ENCODE measurements around the gene TMEM191C.
"Not testable (repeated sequence)": the region's sequence is repeated elsewhere in the genome, so short reads cannot be mapped to it uniquely, and the experiment has no call there.

Gene TMEM191C

GRCh38 chr22:21484039-21484438 lies 16.9 kb downstream of the TMEM191C start:
- DNase-seq (ENCODE audit: extremely low read depth, low read depth), result not testable (repeated sequence)

GRCh38 chr22:21487723-21488122 lies 20.5 kb downstream of the TMEM191C start:
- H3K4me3 ChIP-seq (replicated peaks; ENCODE audit: low read depth, low read length); DNase-seq (ENCODE audit: extremely low read depth, low read depth): not testable (repeated sequence)

More at GRCh38 chr22:21484039-21484438, 16.9 kb downstream of the TMEM191C start:
- H3K4me3 ChIP-seq (replicated peaks; ENCODE audit: low read depth, low read length), result not testable (repeated sequence)

GRCh38 chr22:21489149-21489680 lies 22.0 kb downstream of the TMEM191C start:
- DNase-seq (ENCODE audit: extremely low read depth, low read depth); H3K4me3 ChIP-seq (replicated peaks; ENCODE audit: low read depth, low read length): not testable (repeated sequence)

- DNase-seq (ENCODE audit: extremely low read depth, low read depth); H3K4me3 ChIP-seq (replicated peaks; ENCODE audit: low read depth, low read length): not testable (repeated sequence)
These were observed 23.4 kb downstream of the TMEM191C start for GRCh38 chr22:21490556-21490955.

- DNase-seq (ENCODE audit: extremely low read depth, low read depth); H3K4me3 ChIP-seq (replicated peaks; ENCODE audit: low read depth, low read length): not testable (repeated sequence)
These were observed 25.1 kb downstream of the TMEM191C start for GRCh38 chr22:21492271-21492670.

- DNase-seq (ENCODE audit: extremely low read depth, low read depth); H3K4me3 ChIP-seq (replicated peaks; ENCODE audit: low read depth, low read length): not testable (repeated sequence)
These were observed 26.9 kb downstream of the TMEM191C start for GRCh38 chr22:21493789-21494782.

GRCh38 chr22:21497984-21498383 lies 30.8 kb downstream of the TMEM191C start:
- not testable (repeated sequence) for DNase-seq (ENCODE audit: extremely low read depth, low read depth); H3K4me3 ChIP-seq (replicated peaks; ENCODE audit: low read depth, low read length)

- not testable (repeated sequence) for DNase-seq (ENCODE audit: extremely low read depth, low read depth); H3K4me3 ChIP-seq (replicated peaks; ENCODE audit: low read depth, low read length)
These were observed 31.3 kb downstream of the TMEM191C start for GRCh38 chr22:21498489-21498888.

- H3K4me3 ChIP-seq (replicated peaks; ENCODE audit: low read depth, low read length); DNase-seq (ENCODE audit: extremely low read depth, low read depth): not testable (repeated sequence)
These were observed 32.7 kb downstream of the TMEM191C start for GRCh38 chr22:21499623-21500506.

GRCh38 chr22:21510397-21510796 lies 43.2 kb downstream of the TMEM191C start:
- not testable (repeated sequence) for H3K4me3 ChIP-seq (replicated peaks; ENCODE audit: low read depth, low read length); DNase-seq (ENCODE audit: extremely low read depth, low read depth)

- DNase-seq (ENCODE audit: extremely low read depth, low read depth); H3K4me3 ChIP-seq (replicated peaks; ENCODE audit: low read depth, low read length): not testable (repeated sequence)
These were observed 44.8 kb downstream of the TMEM191C start for GRCh38 chr22:21512022-21512421.

- H3K4me3 ChIP-seq (replicated peaks; ENCODE audit: low read depth, low read length); DNase-seq (ENCODE audit: extremely low read depth, low read depth): not testable (repeated sequence)
These were observed 46.9 kb downstream of the TMEM191C start for GRCh38 chr22:21514117-21514516.

- not testable (repeated sequence) for DNase-seq (ENCODE audit: extremely low read depth, low read depth); H3K4me3 ChIP-seq (replicated peaks; ENCODE audit: low read depth, low read length)
These were observed 48.0 kb downstream of the TMEM191C start for GRCh38 chr22:21515234-21515633.

- DNase-seq (ENCODE audit: extremely low read depth, low read depth), result not testable (repeated sequence)
These were observed 49.3 kb downstream of the TMEM191C start for GRCh38 chr22:21516522-21516921.

GRCh38 chr22:21516970-21517764 lies 50.0 kb downstream of the TMEM191C start:
- not testable (repeated sequence) for DNase-seq (ENCODE audit: extremely low read depth, low read depth); H3K4me3 ChIP-seq (replicated peaks; ENCODE audit: low read depth, low read length)

More at GRCh38 chr22:21516522-21516921, 49.3 kb downstream of the TMEM191C start:
- H3K4me3 ChIP-seq (replicated peaks; ENCODE audit: low read depth, low read length), result not testable (repeated sequence)
